ENCODE measurements around the gene GYS1. TPM values are rescaled to one million over a fixed set of nuclear protein-coding genes. Genes with fewer than 3 reads are reported as not detected.
"Not testable (repeated sequence)": the region's sequence is repeated elsewhere in the genome, so short reads cannot be mapped to it uniquely, and the experiment has no call there.

The GYS1 gene
- total RNA-seq, 1 experiment from 2014 or later, result 20.2 TPM

- in situ Hi-C loops (cut with HindIII; ENCODE audit: low pct_unique_long_range_greater_than_20kb, low sequenced_read_pairs), result no loop called here
- peak overlapping the region; percentile 72 for H3K27ac ChIP-seq (ENCODE audit: low read length)
- ChIA-PET CTCF (no interaction called here), POLR2A (interaction anchor here (0.6 to 0.7 kb wide), 3 partner anchors 37 to 999 kb away, joined by 4 to 13 read pairs (median 5); no protein-coding TSS in a partner anchor)
- no peaks in the 10 kb centered on the region; the same call in 1 of the 2 replicates for H3K4me1 ChIP-seq (ENCODE audit: control insufficient read depth, insufficient read depth, low read length)
- no peaks in the 10 kb centered on the region for H3K36me3 ChIP-seq (ENCODE audit: control insufficient read depth, insufficient read depth, low read length)
- no peaks in the 10 kb centered on the region for H3K9me3 ChIP-seq (ENCODE audit: control insufficient read depth, insufficient read depth, low read depth, low read length)
- TF ChIP-seq SIN3A (IDR thresholded peaks at IDR 0.05; ENCODE audit: borderline replicate concordance, insufficient read depth, low read depth, low read length) (no peak), REST (IDR thresholded peaks at IDR 0.05; ENCODE audit: insufficient read depth in 1 of 2, low read depth in 2 of 2, low read length in 1 of 2) (no peak), POLR2AphosphoS5 (IDR thresholded peaks at IDR 0.05; ENCODE audit: low read depth, low read length) (no peak), CTCF (IDR thresholded peaks at IDR 0.05) (no peak), TCF7L2 (IDR thresholded peaks at IDR 0.05; ENCODE audit: low read depth, low read length) (no peak)
- intact Hi-C loops (cut with micrococcal nuclease; ENCODE audit: unreplicated experiment), result no loop called here
- H3K27me3 ChIP-seq (ENCODE audit: control insufficient read depth, insufficient read depth, low read length), result no peaks in the 10 kb centered on the region
- ATAC-seq (peak; percentile 74), DNase-seq (ENCODE audit: low read depth, low spot score) (no peak)
- BruUV-seq (replicated peaks), result no TSS peak
- peak overlapping the region; percentile 43 to 51 for H3K4me3 ChIP-seq (ENCODE audit: low read depth in 2 of 2, low read length in 2 of 2)
Measured at GRCh38 chr19:49019242-49019932, 26.3 kb upstream of the GYS1 start.

GRCh38 chr19:49018388-49019241, 25.5 kb upstream of the GYS1 start:
- intact Hi-C loops (cut with micrococcal nuclease; ENCODE audit: unreplicated experiment); DNase-seq (ENCODE audit: low read depth, low spot score); H3K27me3 ChIP-seq (ENCODE audit: control insufficient read depth, insufficient read depth, low read length); H3K4me1 ChIP-seq (ENCODE audit: control insufficient read depth, insufficient read depth, low read length); BruUV-seq (replicated peaks); H3K9me3 ChIP-seq (ENCODE audit: control insufficient read depth, insufficient read depth, low read depth, low read length); in situ Hi-C loops (cut with HindIII; ENCODE audit: low pct_unique_long_range_greater_than_20kb, low sequenced_read_pairs); H3K36me3 ChIP-seq (ENCODE audit: control insufficient read depth, insufficient read depth, low read length): not testable (repeated sequence)
- POLR2A ChIA-PET, result interaction anchor here (0.6 kb wide), 1 partner anchor 38 kb away, joined by 4 read pairs; no protein-coding TSS in a partner anchor
- H3K4me3 ChIP-seq (ENCODE audit: low read depth in 2 of 2, low read length in 2 of 2), result peak overlapping the region; percentile 43 to 51
- CTCF ChIA-PET, result interaction anchor here (0.7 kb wide), 2 partner anchors 40 to 190 kb away, joined by 3 to 4 read pairs; no protein-coding TSS in a partner anchor
- ATAC-seq, result peak; percentile 8
- H3K27ac ChIP-seq (ENCODE audit: low read length), result peak overlapping the region; percentile 72

Data from Panc1 (cell line).